Measurements from ENCODE around the gene TEC. TPM values are rescaled to one million over a fixed set of nuclear protein-coding genes. Genes with fewer than 3 reads are reported as not detected.

TEC gene
- total RNA-seq, 2 experiments from 2014 or later, result 2.1 to 11.5 TPM

DNA sequence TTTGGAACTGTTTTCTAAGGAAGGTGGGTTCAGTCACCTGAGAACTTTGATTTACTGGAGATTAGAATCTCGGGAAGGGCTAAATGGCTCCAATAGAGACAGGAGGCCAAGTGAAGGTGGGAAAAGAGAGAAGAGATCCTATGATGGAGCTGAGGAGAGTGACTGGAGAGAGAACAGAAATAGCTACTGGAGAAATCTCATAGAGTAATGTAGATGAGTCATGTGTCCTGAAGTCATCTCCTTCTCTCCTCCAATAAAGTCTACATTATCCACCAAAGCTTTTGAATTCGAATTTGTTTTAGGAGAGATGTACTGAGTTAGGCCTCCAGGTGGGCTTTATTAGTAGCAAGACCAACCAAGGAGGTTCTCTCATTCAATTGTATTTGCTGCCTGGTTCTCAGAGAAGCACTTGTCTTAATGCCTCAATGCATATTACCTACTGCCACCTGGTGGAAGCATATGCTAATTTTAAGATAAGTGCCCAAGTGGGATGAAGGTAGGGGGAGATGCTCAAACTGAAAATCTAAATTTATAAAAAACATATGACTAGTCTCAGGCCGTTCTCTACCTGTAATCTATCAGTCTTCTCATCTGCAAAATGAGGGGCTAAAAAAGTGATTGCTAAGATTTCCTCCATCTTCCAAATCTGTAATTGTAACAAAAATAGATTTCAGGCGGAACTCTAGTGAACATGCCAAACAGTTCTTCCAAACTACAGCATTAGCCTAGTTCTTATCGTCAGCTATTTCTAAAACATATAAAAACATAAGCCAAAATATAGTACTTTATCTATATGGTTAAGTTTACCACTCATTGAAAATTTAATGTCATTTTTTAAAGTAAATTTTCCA lies 160.0 kb downstream of the TEC start:
- no peaks in the 10 kb centered on the region for H3K9me2 ChIP-seq (ENCODE audit: insufficient read depth, low read length)
- H4K20me1 ChIP-seq (ENCODE audit: insufficient read depth, low read length), result no peaks in the 10 kb centered on the region
- H3K36me3 ChIP-seq (ENCODE audit: insufficient read depth, low read length), result no peaks in the 10 kb centered on the region
- H3K4me2 ChIP-seq (ENCODE audit: low read length), result no peak overlapping the region
- no TSS peak for BruUV-seq (replicated peaks)
- H2AFZ ChIP-seq (ENCODE audit: low read length), result no peak overlapping the region
- H3K4me1 ChIP-seq (ENCODE audit: insufficient read depth, low read length, poor library complexity, severe bottlenecking), result no peaks in the 10 kb centered on the region
- no peak overlapping the region for H3K4me3 ChIP-seq (ENCODE audit: low read depth, low read length, poor library complexity, severe bottlenecking)
- no peak overlapping the region for H3K27ac ChIP-seq (ENCODE audit: low read depth, low read length, poor library complexity, severe bottlenecking)
- no peaks in the 10 kb centered on the region for H3K79me2 ChIP-seq (ENCODE audit: insufficient read depth, low read depth, low read length)
- H3K9me3 ChIP-seq (ENCODE audit: low read length), result no peaks in the 10 kb centered on the region
- DNase-seq (ENCODE audit: low spot score), result peak; percentile 77
- intact Hi-C loops (cut with micrococcal nuclease; ENCODE audit: unreplicated experiment), result loop anchor here (10.0 kb wide), 1 partner anchor 435 kb away; no protein-coding TSS in a partner anchor
- no peak for TF ChIP-seq EZH2phosphoT487 (IDR thresholded peaks at IDR 0.05; ENCODE audit: borderline replicate concordance, low read depth, low read length)
- TF ChIP-seq, protein P1, sequence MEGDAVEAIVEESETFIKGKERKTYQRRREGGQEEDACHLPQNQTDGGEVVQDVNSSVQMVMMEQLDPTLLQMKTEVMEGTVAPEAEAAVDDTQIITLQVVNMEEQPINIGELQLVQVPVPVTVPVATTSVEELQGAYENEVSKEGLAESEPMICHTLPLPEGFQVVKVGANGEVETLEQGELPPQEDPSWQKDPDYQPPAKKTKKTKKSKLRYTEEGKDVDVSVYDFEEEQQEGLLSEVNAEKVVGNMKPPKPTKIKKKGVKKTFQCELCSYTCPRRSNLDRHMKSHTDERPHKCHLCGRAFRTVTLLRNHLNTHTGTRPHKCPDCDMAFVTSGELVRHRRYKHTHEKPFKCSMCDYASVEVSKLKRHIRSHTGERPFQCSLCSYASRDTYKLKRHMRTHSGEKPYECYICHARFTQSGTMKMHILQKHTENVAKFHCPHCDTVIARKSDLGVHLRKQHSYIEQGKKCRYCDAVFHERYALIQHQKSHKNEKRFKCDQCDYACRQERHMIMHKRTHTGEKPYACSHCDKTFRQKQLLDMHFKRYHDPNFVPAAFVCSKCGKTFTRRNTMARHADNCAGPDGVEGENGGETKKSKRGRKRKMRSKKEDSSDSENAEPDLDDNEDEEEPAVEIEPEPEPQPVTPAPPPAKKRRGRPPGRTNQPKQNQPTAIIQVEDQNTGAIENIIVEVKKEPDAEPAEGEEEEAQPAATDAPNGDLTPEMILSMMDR (conservative IDR thresholded peaks at IDR 0.05; ENCODE audit: low read length), result peak; percentile 92
- ChIA-PET CTCF (ENCODE audit: unreplicated experiment) (interaction anchor here (0.5 to 1.5 kb wide), 4 partner anchors 9 to 186 kb away, joined by 3 read pairs; no protein-coding TSS in a partner anchor), POLR2A (interaction anchor here (0.6 kb wide), 1 partner anchor 437 kb away, joined by 5 read pairs; no protein-coding TSS in a partner anchor)

DNA sequence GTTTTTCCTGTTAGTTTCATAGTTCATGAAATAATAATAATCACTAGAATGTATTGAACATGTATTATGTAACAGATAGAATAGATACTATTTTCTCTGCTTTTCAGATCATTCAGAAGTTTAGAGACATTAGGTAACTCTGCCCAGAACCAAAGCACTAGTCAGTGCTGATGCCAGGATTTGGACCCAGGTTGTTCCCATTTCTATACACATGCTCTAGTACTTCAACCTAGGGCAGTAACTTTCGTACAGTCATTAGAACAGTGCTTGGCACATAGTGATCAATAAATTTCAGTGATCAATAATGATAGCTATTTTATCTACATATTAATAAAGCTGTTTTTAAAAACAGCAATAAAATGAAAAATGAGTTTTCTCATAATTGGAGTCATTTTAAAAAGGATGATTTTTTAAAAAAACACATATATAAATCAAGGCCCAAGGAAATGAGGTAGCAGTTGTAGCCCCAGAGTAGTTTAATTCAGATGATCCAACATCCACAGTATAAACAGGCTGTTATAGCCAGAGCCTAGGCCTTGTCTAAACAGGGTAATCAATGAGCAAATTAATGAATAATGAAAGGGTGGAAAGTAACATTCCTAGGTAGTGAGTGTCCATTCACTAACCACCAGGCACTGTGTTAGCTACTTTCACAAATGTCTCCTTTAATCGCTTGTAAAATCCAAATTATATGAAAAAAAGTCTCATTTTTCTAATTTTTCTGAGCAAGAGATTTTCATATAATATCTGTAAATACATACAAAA lies 161.1 kb downstream of the TEC start:
- Histone ChIP-seq H3K9me2 (ENCODE audit: insufficient read depth, low read length) (no peaks in the 10 kb centered on the region), H3K9me3 (ENCODE audit: low read length) (no peaks in the 10 kb centered on the region), H2AFZ (ENCODE audit: low read length) (no peak overlapping the region), H4K20me1 (ENCODE audit: insufficient read depth, low read length) (no peaks in the 10 kb centered on the region), H3K79me2 (ENCODE audit: insufficient read depth, low read depth, low read length) (no peaks in the 10 kb centered on the region), H3K4me3 (ENCODE audit: low read depth, low read length, poor library complexity, severe bottlenecking) (no peak overlapping the region), H3K4me1 (ENCODE audit: insufficient read depth, low read length, poor library complexity, severe bottlenecking) (no peaks in the 10 kb centered on the region), H3K4me2 (ENCODE audit: low read length) (no peak overlapping the region), H3K36me3 (ENCODE audit: insufficient read depth, low read length) (no peaks in the 10 kb centered on the region), H3K27ac (ENCODE audit: low read depth, low read length, poor library complexity, severe bottlenecking) (no peak overlapping the region)
- TF ChIP-seq, protein P1 (conservative IDR thresholded peaks at IDR 0.05; ENCODE audit: low read length), result no peak
- no peak for TF ChIP-seq EZH2phosphoT487 (IDR thresholded peaks at IDR 0.05; ENCODE audit: borderline replicate concordance, low read depth, low read length)
- DNase-seq (ENCODE audit: low spot score), result no peak
- POLR2A ChIA-PET, result no interaction called here
- no TSS peak for BruUV-seq (replicated peaks)
- intact Hi-C loops (cut with micrococcal nuclease; ENCODE audit: unreplicated experiment), result no loop called here
- CTCF ChIA-PET (ENCODE audit: unreplicated experiment), result interaction anchor here (1.1 to 1.5 kb wide), 3 partner anchors 18 to 188 kb away, joined by 3 read pairs; no protein-coding TSS in a partner anchor
